Amygdala (tissue), 56 donors: ENCODE results near the gene LPAR1.
"Not testable (repeated sequence)": the region's sequence is repeated elsewhere in the genome, so short reads cannot be mapped to it uniquely, and the experiment has no call there.

Experiments
- DNase-seq, 56 donors: peaks; one replicate each; lab custom pipeline; 2025; lab: John Stamatoyannopoulos, UW

LPAR1 gene

DNA sequence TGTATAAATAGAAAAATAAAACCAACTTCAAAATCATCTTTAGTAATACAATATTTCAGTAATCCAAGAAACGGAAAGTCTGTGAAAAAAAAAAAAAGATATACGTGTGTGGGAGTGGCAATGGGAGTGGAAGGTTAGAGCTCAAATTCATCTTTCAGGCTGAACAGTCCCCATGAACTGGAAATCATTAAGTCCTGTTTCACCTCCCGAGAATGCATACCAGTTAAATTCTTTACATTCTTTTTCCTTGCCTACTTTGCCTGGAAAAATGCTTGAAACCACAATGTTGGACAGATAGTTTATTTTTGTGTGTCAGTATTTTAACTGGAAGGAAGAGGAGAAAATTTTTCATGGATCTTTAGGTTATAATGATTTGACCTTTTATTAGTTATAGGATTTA is 202.9 kb downstream of the LPAR1 start:
- DNase-seq = no peak

DNA sequence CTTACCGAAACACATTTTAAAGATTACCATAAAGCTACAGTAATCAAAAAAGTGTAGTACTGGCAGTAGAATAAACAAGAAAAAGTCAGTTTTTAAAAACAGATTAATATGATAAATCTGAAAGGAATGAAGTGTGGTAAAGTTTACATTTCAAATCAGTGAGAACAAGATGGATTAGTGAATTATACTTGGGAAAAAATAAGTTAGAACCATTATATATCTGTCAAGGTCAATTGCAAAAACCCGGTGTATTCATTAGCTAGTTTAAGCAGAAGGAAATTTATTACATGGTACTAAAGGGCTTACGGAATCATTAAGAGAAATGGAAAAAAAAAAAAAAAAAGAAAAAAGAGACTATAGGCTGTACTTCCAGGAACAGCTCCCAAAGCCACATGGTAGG is 205.3 kb downstream of the LPAR1 start:
- DNase-seq = no peak

DNA sequence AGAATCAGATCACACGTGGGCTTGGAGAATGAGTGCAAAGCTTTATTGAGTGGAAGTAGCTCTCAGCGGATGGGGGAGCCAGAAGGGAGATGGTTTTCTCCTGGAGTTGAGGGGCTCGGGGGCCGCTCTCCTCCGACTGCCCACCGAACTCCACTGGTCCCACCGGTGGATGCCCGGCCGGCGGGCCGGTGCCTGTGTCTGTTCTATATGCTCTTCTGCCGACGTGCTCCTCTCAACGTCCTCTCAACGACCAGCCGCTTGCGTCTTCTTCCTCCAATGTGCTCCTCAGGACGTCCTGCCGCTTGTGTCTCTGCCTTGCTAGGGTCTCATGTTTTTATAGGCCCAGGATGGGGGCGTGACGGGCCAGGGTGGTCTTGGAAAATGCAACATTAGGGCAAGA is 207.8 kb downstream of the LPAR1 start:
- no peak for DNase-seq

DNA sequence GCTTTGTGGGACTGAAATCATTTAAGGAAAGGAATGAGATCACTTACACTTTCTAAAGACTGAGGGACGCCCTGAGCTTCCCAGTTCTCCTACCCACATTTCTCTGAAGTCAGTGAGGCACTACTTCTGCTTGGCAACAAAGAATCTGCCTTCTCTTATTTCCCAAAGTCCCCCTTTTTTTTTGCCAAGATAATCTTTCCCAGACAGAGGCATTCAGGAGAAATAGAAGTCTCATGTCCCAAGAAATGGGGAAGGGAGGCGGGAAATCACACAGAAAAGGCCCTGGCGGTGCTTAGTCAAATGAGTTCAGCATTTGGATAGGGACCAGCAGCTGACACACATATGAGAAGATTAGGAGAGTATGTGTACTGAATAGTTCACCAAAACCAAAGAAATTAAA is 210.0 kb downstream of the LPAR1 start:
- peak in 22 of 56 donors; percentile 1 to 64 (median 17) for DNase-seq

DNA sequence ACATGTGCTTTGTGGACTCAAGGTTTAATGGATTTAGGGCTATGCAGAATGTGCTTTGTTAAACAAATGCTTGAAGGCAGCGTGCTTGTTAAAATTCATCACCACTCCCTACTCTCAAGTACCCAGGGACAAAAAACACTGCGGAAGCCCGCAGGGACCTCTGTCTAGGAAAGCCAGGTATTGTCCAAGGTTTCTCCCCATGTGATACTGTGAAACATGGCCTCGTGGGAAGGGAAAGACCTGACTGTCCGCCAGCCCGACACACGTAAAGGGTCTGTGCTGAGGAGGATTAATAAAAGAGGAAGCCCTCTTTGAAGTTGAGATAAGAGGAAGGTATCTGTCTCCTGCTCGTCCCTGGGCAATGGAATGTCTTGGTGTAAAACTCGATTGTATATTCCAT is 211.9 kb downstream of the LPAR1 start:
- not testable (repeated sequence) for DNase-seq

DNA sequence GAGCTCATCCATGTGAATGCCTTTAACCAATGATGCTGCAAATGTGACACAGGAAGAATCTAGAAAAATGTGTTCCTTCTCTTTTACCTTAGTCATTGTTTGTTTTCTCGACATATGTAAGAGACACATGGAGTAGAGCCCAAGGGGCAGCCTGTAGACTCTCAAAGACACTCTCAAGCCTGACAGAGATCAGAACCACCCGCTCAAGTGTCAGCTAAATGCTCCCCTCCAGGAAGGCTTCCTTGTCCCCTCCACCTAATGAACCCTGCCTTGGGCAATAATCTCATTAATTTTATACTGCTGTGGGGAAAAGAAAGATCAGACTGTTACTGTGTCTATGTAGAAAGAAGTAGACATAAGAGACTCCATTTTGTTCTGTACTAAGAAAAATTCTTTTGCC is 212.3 kb downstream of the LPAR1 start:
- no peak for DNase-seq

DNA sequence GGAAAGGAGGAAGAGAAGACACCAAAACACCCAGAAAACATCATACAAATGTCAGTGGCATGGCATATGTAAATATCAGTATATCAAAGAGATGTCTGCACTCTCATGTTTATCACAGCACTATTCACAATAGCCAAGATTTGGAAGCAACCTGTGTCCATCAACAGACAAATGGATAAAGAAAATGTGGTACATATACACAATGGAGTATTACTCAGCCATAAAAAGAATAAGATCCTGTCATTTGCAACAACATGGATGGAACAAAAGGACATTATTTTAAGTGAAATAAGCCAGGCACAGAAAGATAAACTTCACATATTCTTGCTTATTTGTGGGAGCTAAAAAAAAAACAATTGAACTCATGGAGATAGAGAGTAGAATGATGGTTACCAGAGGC is 213.1 kb downstream of the LPAR1 start:
- DNase-seq = not testable (repeated sequence)
